GM12874 (cell line): ENCODE data around the gene MAMDC4.

Source experiments
- TF ChIP-seq, protein P1 (sequence below): IDR thresholded peaks from 2 replicates; pipeline ENCODE4 v1.5.1; 2011; ENCODE audit warnings: low read depth, mild to moderate bottlenecking, control low read depth, low read length, moderate library complexity; ENCODE audit not compliant: insufficient read depth

Gene MAMDC4

DNA sequence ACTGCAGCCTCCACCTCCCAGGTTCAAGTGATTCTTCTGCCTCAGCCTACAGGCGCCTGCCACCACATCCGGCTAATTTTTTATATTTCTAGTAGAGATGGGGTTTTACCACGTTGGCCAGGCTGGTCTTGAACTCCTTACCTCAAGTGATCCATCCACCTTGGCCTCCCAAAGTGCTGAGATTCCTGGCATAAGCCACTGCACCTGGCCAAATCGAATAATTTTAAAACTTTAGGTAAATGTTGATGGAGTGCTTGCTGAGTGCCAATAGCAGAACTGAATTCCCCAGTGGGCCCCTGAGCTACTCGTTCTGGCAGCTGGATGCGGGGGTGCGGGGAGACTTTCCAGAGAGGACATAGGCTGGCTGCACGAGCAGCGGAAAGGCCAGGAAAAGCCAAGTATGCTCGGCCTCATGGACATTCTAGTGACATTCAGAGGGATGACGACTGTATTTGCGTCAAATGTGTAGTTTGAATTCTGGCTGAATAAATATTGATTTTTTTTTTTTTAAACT, 51.0 kb downstream of the MAMDC4 start:
- TF ChIP-seq, protein P1, sequence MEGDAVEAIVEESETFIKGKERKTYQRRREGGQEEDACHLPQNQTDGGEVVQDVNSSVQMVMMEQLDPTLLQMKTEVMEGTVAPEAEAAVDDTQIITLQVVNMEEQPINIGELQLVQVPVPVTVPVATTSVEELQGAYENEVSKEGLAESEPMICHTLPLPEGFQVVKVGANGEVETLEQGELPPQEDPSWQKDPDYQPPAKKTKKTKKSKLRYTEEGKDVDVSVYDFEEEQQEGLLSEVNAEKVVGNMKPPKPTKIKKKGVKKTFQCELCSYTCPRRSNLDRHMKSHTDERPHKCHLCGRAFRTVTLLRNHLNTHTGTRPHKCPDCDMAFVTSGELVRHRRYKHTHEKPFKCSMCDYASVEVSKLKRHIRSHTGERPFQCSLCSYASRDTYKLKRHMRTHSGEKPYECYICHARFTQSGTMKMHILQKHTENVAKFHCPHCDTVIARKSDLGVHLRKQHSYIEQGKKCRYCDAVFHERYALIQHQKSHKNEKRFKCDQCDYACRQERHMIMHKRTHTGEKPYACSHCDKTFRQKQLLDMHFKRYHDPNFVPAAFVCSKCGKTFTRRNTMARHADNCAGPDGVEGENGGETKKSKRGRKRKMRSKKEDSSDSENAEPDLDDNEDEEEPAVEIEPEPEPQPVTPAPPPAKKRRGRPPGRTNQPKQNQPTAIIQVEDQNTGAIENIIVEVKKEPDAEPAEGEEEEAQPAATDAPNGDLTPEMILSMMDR: no peak

DNA sequence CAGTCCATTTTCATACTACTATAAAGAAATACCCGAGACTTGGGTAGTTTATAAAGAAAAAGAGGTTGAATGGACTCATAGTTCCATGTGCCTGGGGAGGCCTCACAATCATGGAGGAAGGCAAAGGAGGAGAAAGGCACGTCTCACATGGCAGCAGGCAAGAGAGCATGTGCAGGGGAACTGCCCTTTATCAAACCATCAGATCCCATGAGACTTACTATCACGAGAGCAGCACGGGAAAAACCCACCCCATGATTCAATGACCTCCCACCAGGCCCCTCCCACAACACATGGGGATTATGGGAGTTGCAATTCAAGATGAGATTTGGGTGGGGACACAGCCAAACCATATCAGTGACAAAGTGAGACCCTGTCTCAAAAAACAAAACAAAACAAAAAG, 54.1 kb downstream of the MAMDC4 start:
- TF ChIP-seq, protein P1: no peak

DNA sequence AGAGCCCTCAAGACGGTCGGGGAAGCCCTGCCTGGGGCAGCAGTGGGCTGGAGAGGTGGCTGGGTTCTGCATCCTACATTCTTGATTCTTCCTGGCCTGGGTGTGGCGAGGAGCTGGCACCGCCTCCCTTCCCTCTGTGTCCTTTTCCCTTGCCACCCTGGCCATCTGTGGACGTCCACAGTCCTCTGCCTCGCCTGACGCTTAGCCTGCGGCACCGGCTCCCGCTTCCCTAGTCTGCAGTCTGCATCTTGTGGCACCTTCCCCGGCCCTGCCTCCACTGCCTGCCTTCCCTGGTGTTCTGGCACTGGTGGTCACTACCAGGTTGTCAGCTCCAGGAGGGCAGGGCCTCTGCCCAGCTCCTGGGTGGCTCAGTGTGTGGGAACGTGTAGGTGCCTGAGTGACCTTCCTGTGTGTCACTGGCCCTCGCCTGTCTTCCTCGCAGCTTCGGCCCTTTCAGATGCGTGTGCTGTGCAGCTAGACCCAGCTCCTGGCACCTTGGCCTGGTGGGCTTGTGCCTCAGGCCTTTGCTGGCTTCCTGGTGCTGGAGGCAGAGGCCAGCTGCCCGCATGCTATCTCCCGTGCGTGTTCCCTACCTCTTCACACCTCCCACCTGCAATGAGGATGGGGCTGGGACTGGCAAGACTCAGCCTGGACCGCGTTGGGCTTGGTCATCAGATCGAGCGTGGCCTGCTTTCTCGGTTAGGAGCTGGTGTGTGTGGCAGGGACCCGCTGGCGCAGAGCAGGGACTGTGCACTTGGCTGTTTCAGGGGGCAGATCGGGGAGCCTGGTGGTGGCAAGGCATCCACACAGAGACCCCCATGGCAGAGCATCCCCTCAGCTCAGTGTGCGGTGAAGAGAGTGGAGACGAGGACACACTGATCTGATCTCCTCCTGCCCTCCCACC, 55.1 kb downstream of the MAMDC4 start:
- TF ChIP-seq, protein P1: no peak
